Mesothelial cell of epicardium (in vitro differentiated cells): ENCODE data around the gene PCNT. TPM values are rescaled to one million over a fixed set of nuclear protein-coding genes. Genes with fewer than 3 reads are reported as not detected.

ENCODE experiments used
- DNase-seq, 2 experiments: peaks; one replicate each; pipeline ENCODE4 v3.0.0; 2021; ENCODE audit warnings: low spot score in 2 of 2; ENCODE audit not compliant: unreplicated experiment in 2 of 2
- H3K27ac Mint-ChIP-seq: 2 replicates; pipeline ENCODE4 v1.8.0; 2021; ENCODE audit warnings: mixed read lengths
- H3K27me3 Mint-ChIP-seq: 2 replicates; pipeline ENCODE4 v1.8.0; 2021; ENCODE audit warnings: low read depth, mixed read lengths
- H3K36me3 Mint-ChIP-seq: 2 replicates; pipeline ENCODE4 v1.8.0; 2021; ENCODE audit warnings: mixed read lengths
- H3K4me1 Mint-ChIP-seq: 2 replicates; pipeline ENCODE4 v1.8.0; 2021; ENCODE audit warnings: mixed read lengths
- H3K4me3 Mint-ChIP-seq: 2 replicates; pipeline ENCODE4 v1.8.0; 2021; ENCODE audit warnings: mild to moderate bottlenecking, moderate library complexity, mixed read lengths
- H3K9me3 Mint-ChIP-seq: 2 replicates; pipeline ENCODE4 v1.8.0; 2021; ENCODE audit warnings: mixed read lengths
- CTCF ChIP-seq: fragments of 200-600 bp; sonication (generic); IDR thresholded peaks from one replicate; pipeline ENCODE4 v1.5.0; 2021; ENCODE audit warnings: antibody characterized with exemption; ENCODE audit not compliant: unreplicated experiment
- total RNA-seq: library from RNA; stranded (reverse); gene quantifications from 3 replicates; pipeline ENCODE4 v1.2.1, GENCODE V29; 2021

Gene PCNT
- total RNA-seq, 1 donor from 2014 or later = 41.8 TPM

DNA sequence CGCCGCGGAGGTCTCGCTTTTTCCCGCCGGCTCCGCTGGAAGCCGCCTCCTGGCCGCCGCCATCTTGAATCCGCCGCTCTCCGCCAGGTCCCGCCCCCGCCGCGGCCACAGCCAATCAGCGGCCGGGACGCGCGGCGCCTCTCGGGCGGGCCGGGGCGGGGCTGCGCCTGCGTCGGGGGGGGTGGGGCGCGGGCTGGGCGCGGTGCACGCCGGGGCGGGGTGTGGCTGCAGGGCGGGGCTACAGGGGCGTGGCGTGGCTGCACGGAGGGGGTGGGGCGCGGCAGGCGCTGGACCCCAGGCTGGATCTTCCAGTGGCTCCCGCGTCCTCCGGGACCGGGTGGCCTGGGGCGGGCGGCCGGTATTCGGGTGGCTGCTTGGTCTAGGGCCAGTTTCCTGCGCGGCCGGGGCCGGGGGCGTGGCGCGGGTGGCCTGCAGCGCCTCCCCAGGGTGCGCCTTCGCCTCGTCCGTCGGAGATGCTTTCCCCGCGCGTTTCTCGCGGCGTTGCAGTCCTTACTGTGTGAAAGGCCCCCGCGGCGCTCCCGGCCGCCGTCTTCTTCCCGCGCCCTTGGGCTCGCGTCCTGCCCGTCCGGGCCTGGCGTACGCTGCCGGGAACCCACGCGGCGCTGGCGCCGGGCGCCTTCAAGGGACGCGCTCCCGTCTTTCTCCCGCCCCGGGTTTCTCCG is 575 bp downstream of the PCNT start:
- H3K27me3 Mint-ChIP-seq = no peaks in the 10 kb centered on the region
- H3K36me3 Mint-ChIP-seq = peaks cover 9% of the 10 kb centered on the region
- peak overlapping the region; percentile 94 for H3K4me3 Mint-ChIP-seq
- DNase-seq = peak; percentile 83 to 93
- TF ChIP-seq CTCF = no peak
- no peaks in the 10 kb centered on the region for H3K9me3 Mint-ChIP-seq
- H3K27ac Mint-ChIP-seq = peak overlapping the region; percentile 99
- H3K4me1 Mint-ChIP-seq = peaks cover 32% of the 10 kb centered on the region

- no peak for TF ChIP-seq CTCF
- Mint-ChIP-seq H3K4me3 (peak overlapping the region; percentile 77), H3K9me3 (no peaks in the 10 kb centered on the region), H3K27me3 (no peaks in the 10 kb centered on the region), H3K27ac (peak overlapping the region; percentile 41), H3K4me1 (peaks cover 32% of the 10 kb centered on the region), H3K36me3 (peaks cover 9% of the 10 kb centered on the region)
- DNase-seq = peak; percentile 47 to 67
Observed at GRCh38 chr21:46325073-46325912, 1.3 kb downstream of the PCNT start.

- no peak overlapping the region for H3K4me3 Mint-ChIP-seq
- H3K9me3 Mint-ChIP-seq = no peaks in the 10 kb centered on the region
- no peak for TF ChIP-seq CTCF
- peaks cover 24% of the 10 kb centered on the region for H3K4me1 Mint-ChIP-seq
- H3K27ac Mint-ChIP-seq = peak overlapping the region; percentile 67
- H3K36me3 Mint-ChIP-seq = peaks cover 13% of the 10 kb centered on the region
- no peaks in the 10 kb centered on the region for H3K27me3 Mint-ChIP-seq
- DNase-seq = no peak
Observed at GRCh38 chr21:46326110-46326703, 2.3 kb downstream of the PCNT start.

- TF ChIP-seq CTCF = no peak
- no peak for DNase-seq
- Mint-ChIP-seq H3K27ac (no peak overlapping the region), H3K4me1 (peaks cover 11% of the 10 kb centered on the region), H3K27me3 (no peaks in the 10 kb centered on the region), H3K36me3 (peaks cover 19% of the 10 kb centered on the region), H3K9me3 (no peaks in the 10 kb centered on the region), H3K4me3 (no peak overlapping the region)
Observed at GRCh38 chr21:46327711-46328110, 3.8 kb downstream of the PCNT start.

DNA sequence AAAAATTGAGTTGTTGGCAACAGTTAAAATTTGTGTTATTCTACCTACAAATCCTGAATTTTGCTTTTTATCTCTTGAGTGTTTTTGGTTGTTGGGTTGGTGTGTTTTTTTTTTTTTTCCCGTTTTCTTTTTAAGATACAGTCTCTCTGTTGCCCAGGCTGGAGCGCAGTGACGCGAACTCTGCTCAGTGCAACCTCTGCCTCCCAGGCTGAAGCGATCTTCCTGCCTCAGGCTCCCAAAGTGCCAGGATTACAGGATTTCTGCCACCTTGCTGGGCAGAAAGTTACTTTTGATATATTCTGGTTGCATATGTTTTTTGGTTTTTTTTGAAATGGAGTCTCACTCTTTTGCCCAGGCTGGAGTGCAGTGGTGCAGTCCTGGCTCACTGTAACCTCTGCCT is 4.2 kb downstream of the PCNT start:
- H3K36me3 Mint-ChIP-seq = peaks cover 19% of the 10 kb centered on the region
- no peak overlapping the region for H3K4me3 Mint-ChIP-seq
- no peak for DNase-seq
- H3K27me3 Mint-ChIP-seq = no peaks in the 10 kb centered on the region
- no peaks in the 10 kb centered on the region for H3K9me3 Mint-ChIP-seq
- H3K27ac Mint-ChIP-seq = no peak overlapping the region
- no peak for TF ChIP-seq CTCF
- peaks cover 11% of the 10 kb centered on the region for H3K4me1 Mint-ChIP-seq
